HEK293 (cell line): Measurements from ENCODE around the gene ENO4.

Experiments used
- CTCF ChIA-PET: fragments of 350-600 bp; formaldehyde crosslinking; extraction: SDS; loops from one replicate; lab custom pipeline; 2021; ENCODE audit warnings: antibody characterized with exemption; lab: Yijun Ruan, JAX
- POLR2A ChIA-PET: fragments of 300-600 bp; formaldehyde crosslinking; extraction: SDS; loops from one replicate; lab custom pipeline; 2020; ENCODE audit warnings: antibody characterized with exemption, inconsistent platforms; lab: Yijun Ruan, JAX
- H3K27ac ChIP-seq: fragments of 200-500 bp; sonication (Bioruptor generic); 2 replicates; pipeline ENCODE4 v1.5.1; 2014; ENCODE audit warnings: low read depth, low read length, control low read depth, inconsistent platforms; ENCODE audit errors: extremely low read depth
- H3K36me3 ChIP-seq, 2 experiments: fragments of 200-500 bp in 1 of 2; sonication (Bioruptor generic) in 1 of 2; 1 replicate in 1 of 2; 2 replicates in 1 of 2; pipeline ENCODE4 v1.5.1; 2014 to 2017; ENCODE audit warnings: inconsistent platforms in 2 of 2, low read length in 2 of 2; ENCODE audit not compliant: control insufficient read depth in 2 of 2, insufficient read depth in 1 of 2
- H3K4me1 ChIP-seq: fragments of 200-500 bp; sonication (Bioruptor generic); 2 replicates; pipeline ENCODE4 v1.5.1; 2014; ENCODE audit warnings: mild to moderate bottlenecking, low read length, inconsistent platforms; ENCODE audit not compliant: control insufficient read depth, insufficient read depth
- H3K4me3 ChIP-seq: 2 replicates; pipeline ENCODE4 v1.5.1; 2011; ENCODE audit warnings: low read depth, mild to moderate bottlenecking, control low read depth, low read length, moderate library complexity
- H3K9me3 ChIP-seq: fragments of 200-500 bp; sonication (Bioruptor generic); 2 replicates; pipeline ENCODE4 v1.5.1; 2014; ENCODE audit warnings: low read depth, low read length, inconsistent platforms; ENCODE audit not compliant: control insufficient read depth, insufficient read depth
- GLI4 ChIP-seq: fragments of 450-650 bp; formaldehyde crosslinking; IDR thresholded peaks from 2 replicates; pipeline ENCODE4 v1.5.1; 2016; ENCODE audit warnings: missing biosample characterization, missing genetic modification characterization
- GLIS2 ChIP-seq: fragments of 450-650 bp; formaldehyde crosslinking; IDR thresholded peaks from 2 replicates; pipeline ENCODE4 v1.5.1; 2016; ENCODE audit warnings: missing biosample characterization, missing genetic modification characterization
- IKZF3 ChIP-seq: fragments of 450-650 bp; IDR thresholded peaks from 2 replicates; pipeline ENCODE4 v1.5.0; 2018; ENCODE audit warnings: missing biosample characterization, mild to moderate bottlenecking, missing genetic modification characterization, moderate library complexity
- MYNN ChIP-seq: fragments of 450-650 bp; formaldehyde crosslinking; IDR thresholded peaks from 2 replicates; pipeline ENCODE4 v1.5.1; 2016; ENCODE audit warnings: missing biosample characterization, missing genetic modification characterization, borderline replicate concordance
- PRDM1 ChIP-seq: fragments of 450-650 bp; formaldehyde crosslinking; IDR thresholded peaks from 2 replicates; pipeline ENCODE4; 2016; ENCODE audit warnings: missing biosample characterization, missing genetic modification characterization
- REST ChIP-seq: fragments of 450-650 bp; formaldehyde crosslinking; IDR thresholded peaks from 2 replicates; pipeline ENCODE4 v1.5.1; 2016; ENCODE audit warnings: missing biosample characterization, missing genetic modification characterization
- YY1 ChIP-seq: fragments of 450-650 bp; formaldehyde crosslinking; IDR thresholded peaks from 2 replicates; pipeline ENCODE4 v1.5.1; 2018; ENCODE audit warnings: missing biosample characterization, missing genetic modification characterization
- ZBTB17 ChIP-seq: fragments of 450-650 bp; formaldehyde crosslinking; IDR thresholded peaks from 2 replicates; pipeline ENCODE4 v1.5.1; 2016; ENCODE audit warnings: missing biosample characterization, missing genetic modification characterization
- ZBTB7A ChIP-seq: fragments of 450-650 bp; formaldehyde crosslinking; IDR thresholded peaks from 2 replicates; pipeline ENCODE4 v1.5.1; 2016; ENCODE audit warnings: low read depth, missing biosample characterization, missing genetic modification characterization
- ZBTB8A ChIP-seq: fragments of 450-650 bp; formaldehyde crosslinking; IDR thresholded peaks from 2 replicates; pipeline ENCODE4 v1.5.1; 2016; ENCODE audit warnings: missing biosample characterization, missing genetic modification characterization
- ZFP37 ChIP-seq: fragments of 450-650 bp; formaldehyde crosslinking; IDR thresholded peaks from 2 replicates; pipeline ENCODE4 v1.5.1; 2016; ENCODE audit warnings: missing biosample characterization, missing genetic modification characterization
- ZFP69B ChIP-seq: fragments of 450-650 bp; formaldehyde crosslinking; IDR thresholded peaks from 2 replicates; pipeline ENCODE4 v1.5.1; 2016; ENCODE audit warnings: missing biosample characterization, missing genetic modification characterization
- ZIC2 ChIP-seq: fragments of 450-650 bp; formaldehyde crosslinking; IDR thresholded peaks from 2 replicates; pipeline ENCODE4 v1.5.1; 2016; ENCODE audit warnings: missing biosample characterization, missing genetic modification characterization
- ZNF214 ChIP-seq: fragments of 450-650 bp; formaldehyde crosslinking; IDR thresholded peaks from 2 replicates; pipeline ENCODE4 v1.5.1; 2017; ENCODE audit warnings: missing biosample characterization, mild to moderate bottlenecking, missing genetic modification characterization, borderline replicate concordance
- ZNF280C ChIP-seq: fragments of 450-650 bp; formaldehyde crosslinking; IDR thresholded peaks from 2 replicates; pipeline ENCODE4 v1.5.1; 2016; ENCODE audit warnings: missing biosample characterization, missing genetic modification characterization
- ZNF280D ChIP-seq: fragments of 450-650 bp; formaldehyde crosslinking; IDR thresholded peaks from 2 replicates; pipeline ENCODE4 v1.5.1; 2016; ENCODE audit warnings: missing biosample characterization, missing genetic modification characterization
- ZNF366 ChIP-seq: fragments of 450-650 bp; formaldehyde crosslinking; conservative IDR thresholded peaks from 2 replicates; pipeline ENCODE4 v1.5.1; 2016; ENCODE audit warnings: missing biosample characterization, missing genetic modification characterization
- ZNF416 ChIP-seq: fragments of 450-650 bp; formaldehyde crosslinking; IDR thresholded peaks from 2 replicates; pipeline ENCODE4 v1.5.1; 2016; ENCODE audit warnings: missing biosample characterization, missing genetic modification characterization
- ZNF426 ChIP-seq: fragments of 450-650 bp; formaldehyde crosslinking; IDR thresholded peaks from 2 replicates; pipeline ENCODE4 v1.5.1; 2017; ENCODE audit warnings: missing biosample characterization, missing genetic modification characterization, mild to moderate bottlenecking, inconsistent platforms, moderate library complexity
- ZNF501 ChIP-seq: fragments of 450-650 bp; formaldehyde crosslinking; IDR thresholded peaks from 2 replicates; pipeline ENCODE4 v1.5.1; 2016; ENCODE audit warnings: missing biosample characterization, missing genetic modification characterization
- ZNF623 ChIP-seq: fragments of 450-650 bp; formaldehyde crosslinking; IDR thresholded peaks from 2 replicates; pipeline ENCODE4 v1.5.1; 2016; ENCODE audit warnings: missing biosample characterization, missing genetic modification characterization
- ZNF660 ChIP-seq: fragments of 450-650 bp; IDR thresholded peaks from 2 replicates; pipeline ENCODE4 v1.5.1; 2018; ENCODE audit warnings: missing biosample characterization, mild to moderate bottlenecking, missing genetic modification characterization
- ZNF692 ChIP-seq: fragments of 450-650 bp; formaldehyde crosslinking; IDR thresholded peaks from 2 replicates; pipeline ENCODE4 v1.5.1; 2016; ENCODE audit warnings: missing biosample characterization, missing genetic modification characterization
- ZNF792 ChIP-seq: fragments of 450-650 bp; formaldehyde crosslinking; IDR thresholded peaks from 2 replicates; pipeline ENCODE4 v1.5.1; 2016; ENCODE audit warnings: missing biosample characterization, missing genetic modification characterization
- ZSCAN30 ChIP-seq: fragments of 450-650 bp; IDR thresholded peaks from 2 replicates; pipeline ENCODE4 v1.5.1; 2018; ENCODE audit warnings: missing biosample characterization, mild to moderate bottlenecking, missing genetic modification characterization, moderate library complexity
- ZXDB ChIP-seq: fragments of 450-650 bp; formaldehyde crosslinking; IDR thresholded peaks from 2 replicates; pipeline ENCODE4 v1.5.1; 2016; ENCODE audit warnings: missing biosample characterization, missing genetic modification characterization

The ENO4 gene

GRCh38 chr10:116849248-116850057, at the start of gene ENO4:
TSS of gene ENO4 (plus strand) at chr10:116849499. CDS start at chr10:116849567, 68 bp downstream.
- CTCF ChIA-PET, result interaction anchor here (0.6 kb wide), 1 partner anchor 290 kb away, joined by 3 read pairs; no protein-coding TSS in a partner anchor
- Histone ChIP-seq H3K4me1 (no peaks in the 10 kb centered on the region), H3K36me3 (no peaks in the 10 kb centered on the region), H3K9me3 (no peaks in the 10 kb centered on the region), H3K27ac (peak within 1 kb of the TSS; percentile 69), H3K4me3 (peak within 1 kb of the TSS; percentile 47)
- POLR2A ChIA-PET, result interaction anchor here (1.1 to 1.5 kb wide), 3 partner anchors 11 to 155 kb away, joined by 4 to 7 read pairs (median 5); partner anchors contain the start of gene SHTN1
- TF ChIP-seq IKZF3 (tag by site-specific recombination) (peak; percentile 92), ZNF366 (tag by site-specific recombination) (0 out of 2 replicates have a peak, but pooled peaks have one; percentile 18), GLIS2 (tag by site-specific recombination) (0 out of 2 replicates have a peak, but pooled peaks have one; percentile 29), GLI4 (tag by site-specific recombination) (no peak), ZBTB8A (tag by site-specific recombination) (peak; percentile 38; the same call in 1 of the 2 replicates), ZNF280D (no peak), ZNF501 (peak; percentile 14), ZNF792 (tag by site-specific recombination) (no peak), ZFP37 (0 out of 2 replicates have a peak, but pooled peaks have one; percentile 38), ZNF416 (no peak), PRDM1 (tag by site-specific recombination) (peak; percentile 52; the same call in 1 of the 2 replicates), ZXDB (tag by site-specific recombination) (peak; percentile 45), ZSCAN30 (tag by site-specific recombination) (0 out of 2 replicates have a peak, but pooled peaks have one; percentile 62), ZIC2 (tag by site-specific recombination) (0 out of 2 replicates have a peak, but pooled peaks have one; percentile 6), ZNF623 (0 out of 2 replicates have a peak, but pooled peaks have one; percentile 5), MYNN (tag by site-specific recombination) (peak; percentile 76; the same call in 1 of the 2 replicates), ZNF692 (tag by site-specific recombination) (peak; percentile 93), ZNF660 (tag by site-specific recombination) (peak; percentile 50; the same call in 1 of the 2 replicates), ZFP69B (tag by site-specific recombination) (peak; percentile 90), ZBTB7A (tag by site-specific recombination) (no peak; the same call in 1 of the 2 replicates), REST (tag by site-specific recombination) (no peak; the same call in 1 of the 2 replicates), ZBTB17 (peak; percentile 71; the same call in 1 of the 2 replicates), YY1 (no peak), ZNF426 (tag by site-specific recombination) (no peak), ZNF214 (tag by site-specific recombination) (no peak), ZNF280C (tag by site-specific recombination) (no peak)
